HG03196 (cell line): ENCODE data around the gene CENPH.
A peak's percentile ranks its signal among the peaks of the same experiment; 100 is the strongest.
"Not testable (repeated sequence)": the region's sequence is repeated elsewhere in the genome, so short reads cannot be mapped to it uniquely, and the experiment has no call there.

Experiments
- ATAC-seq: cut with Tn5 transposase; IDR thresholded peaks from one replicate; pipeline ENCODE4 v1.9.1; 2021; ENCODE audit not compliant: unreplicated experiment

The CENPH gene, protein sequence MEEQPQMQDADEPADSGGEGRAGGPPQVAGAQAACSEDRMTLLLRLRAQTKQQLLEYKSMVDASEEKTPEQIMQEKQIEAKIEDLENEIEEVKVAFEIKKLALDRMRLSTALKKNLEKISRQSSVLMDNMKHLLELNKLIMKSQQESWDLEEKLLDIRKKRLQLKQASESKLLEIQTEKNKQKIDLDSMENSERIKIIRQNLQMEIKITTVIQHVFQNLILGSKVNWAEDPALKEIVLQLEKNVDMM

DNA sequence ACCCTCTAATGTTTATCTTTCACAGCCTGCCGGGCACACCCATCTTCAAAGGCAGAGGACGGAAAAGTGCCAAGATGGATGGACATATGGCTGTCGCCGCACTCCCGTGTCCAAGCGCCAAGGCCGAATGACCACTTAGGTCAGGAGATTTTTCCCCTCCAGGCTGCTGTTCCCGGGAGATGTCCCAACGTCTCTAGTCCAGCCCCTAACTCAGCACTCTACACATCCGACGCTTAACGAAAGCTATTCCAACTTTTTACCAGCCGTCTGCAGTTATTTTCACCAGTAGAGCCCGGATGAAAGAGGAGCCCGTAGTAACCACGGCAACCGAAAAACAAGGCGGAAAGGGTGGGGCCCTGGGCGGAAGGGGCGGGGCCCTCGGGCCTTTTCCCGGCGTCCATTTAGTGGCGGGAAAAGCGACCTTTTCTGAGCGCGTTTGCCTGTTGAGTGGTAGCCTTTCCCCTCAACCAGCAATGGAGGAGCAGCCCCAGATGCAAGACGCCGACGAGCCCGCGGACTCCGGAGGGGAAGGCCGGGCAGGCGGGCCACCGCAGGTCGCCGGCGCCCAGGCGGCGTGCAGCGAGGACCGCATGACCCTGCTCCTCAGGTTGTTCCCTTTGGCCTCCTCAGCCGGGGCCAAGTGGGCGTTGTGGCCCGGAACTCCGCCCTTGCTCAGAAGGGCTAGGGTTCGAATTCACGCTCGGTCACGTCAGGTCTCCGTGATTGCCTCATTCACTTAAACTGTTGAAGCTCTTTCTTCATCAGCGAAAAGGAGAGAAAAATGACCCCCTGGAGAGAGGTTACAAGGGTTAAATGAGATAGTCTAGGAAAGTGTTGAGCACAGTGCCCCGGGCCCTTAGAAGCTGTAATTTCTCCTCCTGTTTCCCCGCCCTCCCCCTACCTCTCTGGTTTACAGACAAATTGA, at the start of gene CENPH:
CENPH (plus strand) TSS at position 422 of the 925 bp plus-strand sequence; CDS start at position 474, 52 bp downstream.
- ATAC-seq = peak; percentile 91

GRCh38 chr5:69140239-69140638, 49.1 kb upstream of the CENPH start:
- not testable (repeated sequence) for ATAC-seq

GRCh38 chr5:69140827-69141226, 48.6 kb upstream of the CENPH start:
- no peak for ATAC-seq

GRCh38 chr5:69148576-69148975, 40.8 kb upstream of the CENPH start:
- ATAC-seq = not testable (repeated sequence)

- ATAC-seq = no peak
Observed at GRCh38 chr5:69148981-69149675, 40.3 kb upstream of the CENPH start.

DNA sequence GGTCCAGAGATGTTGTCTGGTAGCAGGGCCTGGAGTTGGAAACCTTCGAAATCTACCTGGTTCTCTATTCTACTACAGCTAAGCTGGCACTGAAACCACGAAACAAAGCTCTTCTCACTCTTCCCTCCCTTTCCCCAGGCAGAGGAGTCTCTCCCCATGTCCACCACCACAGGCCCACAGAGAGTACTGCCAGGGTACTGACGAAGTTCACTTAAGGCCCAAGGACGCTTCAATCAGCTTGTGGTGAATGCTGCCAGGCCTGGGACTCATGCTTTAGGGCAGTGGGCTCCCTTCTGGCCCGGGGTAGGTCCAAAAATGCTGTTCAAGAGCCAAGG, 39.7 kb upstream of the CENPH start:
- ATAC-seq = no peak

GRCh38 chr5:69152731-69153130, 36.7 kb upstream of the CENPH start:
- no peak for ATAC-seq

GRCh38 chr5:69156456-69156855, 32.9 kb upstream of the CENPH start:
- no peak for ATAC-seq

DNA sequence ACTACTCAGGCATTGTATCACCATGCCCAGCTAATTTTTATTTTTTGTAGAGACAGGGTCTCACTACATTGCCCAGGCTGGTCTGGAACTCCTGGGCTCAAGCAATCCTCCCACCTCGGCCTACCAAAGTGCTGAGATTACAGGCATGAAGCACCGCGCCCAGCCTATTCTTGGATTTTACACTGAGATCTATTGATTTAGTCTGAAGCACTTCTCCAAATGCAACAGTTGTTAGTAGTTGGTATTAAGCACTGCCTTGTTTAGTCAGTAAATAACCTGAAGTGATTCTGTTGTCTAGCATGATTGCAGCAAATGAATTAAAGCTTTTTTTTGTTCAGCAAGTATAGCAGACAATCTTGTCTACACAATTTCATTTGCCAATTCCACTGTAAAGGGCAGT, 31.3 kb upstream of the CENPH start:
- no peak for ATAC-seq

DNA sequence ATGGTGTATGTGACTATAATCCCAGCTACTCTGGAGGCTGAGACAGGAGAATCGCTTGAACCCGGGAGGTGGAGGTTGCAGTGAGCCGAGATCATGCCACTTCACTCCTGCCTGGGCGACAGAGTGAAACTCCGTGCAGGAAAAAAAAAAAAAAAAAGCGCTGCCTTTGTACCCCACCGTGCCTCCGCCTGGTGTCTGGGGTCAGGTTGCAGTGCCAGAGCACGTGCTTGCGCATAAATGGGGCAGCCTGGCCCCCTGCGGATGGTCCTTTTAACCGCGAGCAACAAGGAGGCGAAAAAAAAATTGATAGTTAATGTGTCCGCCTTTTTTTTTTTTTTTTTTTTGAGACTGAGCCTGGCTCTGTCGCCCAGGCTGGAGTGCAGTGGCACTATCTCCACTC, 28.7 kb upstream of the CENPH start:
- no peak for ATAC-seq

GRCh38 chr5:69166686-69167492, 22.5 kb upstream of the CENPH start, which contains the start of gene CCNB1:
Gene CCNB1, plus strand, starts transcription at chr5:69167150. Its CDS starts 113 bp downstream, at chr5:69167263.
- ATAC-seq = peak; percentile 99

GRCh38 chr5:69167493-69167855, 21.9 kb upstream of the CENPH start:
- ATAC-seq = no peak

DNA sequence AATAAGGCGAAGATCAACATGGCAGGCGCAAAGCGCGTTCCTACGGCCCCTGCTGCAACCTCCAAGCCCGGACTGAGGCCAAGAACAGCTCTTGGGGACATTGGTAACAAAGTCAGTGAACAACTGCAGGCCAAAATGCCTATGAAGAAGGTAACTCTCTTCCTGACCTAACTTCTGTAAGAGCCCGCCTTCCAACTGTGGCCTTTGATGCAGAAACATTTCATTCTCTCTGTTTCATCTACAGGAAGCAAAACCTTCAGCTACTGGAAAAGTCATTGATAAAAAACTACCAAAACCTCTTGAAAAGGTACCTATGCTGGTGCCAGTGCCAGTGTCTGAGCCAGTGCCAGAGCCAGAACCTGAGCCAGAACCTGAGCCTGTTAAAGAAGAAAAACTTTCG, 21.5 kb upstream of the CENPH start:
- ATAC-seq = no peak

- no peak for ATAC-seq
Observed at GRCh38 chr5:69170495-69170894, 18.9 kb upstream of the CENPH start.

GRCh38 chr5:69170969-69171368, 18.4 kb upstream of the CENPH start:
- no peak for ATAC-seq

- ATAC-seq = not testable (repeated sequence)
Observed at GRCh38 chr5:69181659-69182293, 7.6 kb upstream of the CENPH start.

- ATAC-seq = no peak
Observed at GRCh38 chr5:69184621-69185020, 4.8 kb upstream of the CENPH start.

DNA sequence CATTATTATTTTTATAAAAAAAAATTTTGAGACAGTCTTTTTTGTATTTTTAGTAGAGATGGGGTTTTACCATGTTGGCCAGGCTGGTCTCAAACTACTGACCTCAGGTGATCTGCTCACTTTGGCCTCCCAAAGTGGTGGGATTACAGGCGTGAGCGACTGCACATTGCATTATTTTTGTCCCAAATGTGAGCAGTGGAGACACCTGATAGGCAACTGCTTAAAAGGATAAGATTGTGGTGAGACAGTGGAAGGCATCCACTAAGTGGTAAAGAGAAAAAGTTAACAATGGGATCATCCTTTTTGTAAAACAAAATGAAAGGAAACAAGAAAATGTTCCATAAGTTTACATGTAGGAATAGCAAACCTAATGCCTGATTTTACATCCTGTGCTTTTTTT, 2.0 kb upstream of the CENPH start:
- no peak for ATAC-seq

DNA sequence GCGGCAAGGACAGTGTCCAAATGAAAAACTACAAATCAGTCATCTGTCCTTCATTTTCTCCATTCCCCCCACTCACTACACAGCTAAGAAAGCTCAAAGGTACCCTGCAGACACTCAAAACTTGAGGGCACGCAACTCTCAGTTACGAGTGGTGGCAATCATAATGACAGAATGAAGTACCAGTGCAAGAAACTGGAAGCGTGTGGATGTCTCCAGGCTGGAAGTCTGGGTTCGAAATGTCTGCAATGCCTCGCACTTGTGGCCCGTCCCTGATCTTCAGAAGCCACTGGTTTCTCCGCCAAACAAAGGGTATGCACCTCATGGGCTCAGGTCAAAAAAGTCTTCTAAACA, 597 bp upstream of the CENPH start:
- ATAC-seq = no peak

- ATAC-seq = no peak
Observed at GRCh38 chr5:69202497-69202896, 13.1 kb downstream of the CENPH start.
